Right renal cortex interstitium (tissue), 3 donors: ENCODE measurements around the gene TRPV6. TPM values are rescaled to one million over a fixed set of nuclear protein-coding genes. Genes with fewer than 3 reads are reported as not detected.

Experiments used
- DNase-seq, 3 donors: peaks; one replicate each; pipeline ENCODE4 v3.0.0-alpha.2; 2013; ENCODE audit warnings: low read depth in 3 of 3, low spot score in 2 of 3
- polyA plus RNA-seq, 3 donors: library from polyadenylated mRNA; unstranded; fragments of 120-200 nt; gene quantifications; one replicate each; pipeline ENCODE4 v1.2.1, GENCODE V29; 2013; ENCODE audit not compliant: insufficient read length in 3 of 3

Gene TRPV6
- polyA plus RNA-seq, 3 donors = 10.3 to 11.4 (median 10.4) TPM

DNA sequence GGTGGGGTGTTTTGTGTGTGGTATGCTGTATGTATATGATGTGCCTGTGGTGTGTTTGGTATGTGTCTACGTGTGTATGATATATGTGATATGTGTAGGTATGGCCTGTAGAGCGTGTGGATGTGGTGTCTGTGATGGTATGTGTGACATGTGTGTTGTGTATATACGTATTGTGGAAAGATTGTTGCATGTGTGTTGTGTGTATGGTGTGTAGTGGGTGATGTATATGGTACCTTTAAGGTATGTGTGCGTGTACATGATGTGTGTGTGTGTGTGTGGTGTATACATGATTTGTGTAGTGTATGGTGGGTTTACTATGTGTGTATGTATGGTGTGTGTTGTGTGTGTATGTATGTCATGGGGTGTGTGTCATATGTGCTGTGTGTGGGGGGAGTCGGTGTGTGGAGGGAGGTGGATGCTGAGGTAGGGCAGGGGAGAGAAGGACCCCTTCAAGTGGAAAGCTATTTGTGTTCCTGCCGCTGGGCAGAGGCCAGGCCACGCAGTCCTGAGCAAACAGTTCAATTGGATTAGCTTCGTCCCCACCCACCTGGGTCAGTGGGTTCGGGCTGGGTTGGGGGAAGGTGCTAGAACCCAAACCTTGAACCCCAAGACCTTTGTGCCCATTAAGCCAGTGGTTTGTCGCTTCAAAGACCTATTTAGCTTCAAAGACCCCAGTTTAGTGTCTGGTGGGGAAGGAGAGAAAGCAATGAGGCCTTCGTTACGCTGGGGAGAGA, 1.9 kb upstream of the TRPV6 start:
- no peak for DNase-seq

DNA sequence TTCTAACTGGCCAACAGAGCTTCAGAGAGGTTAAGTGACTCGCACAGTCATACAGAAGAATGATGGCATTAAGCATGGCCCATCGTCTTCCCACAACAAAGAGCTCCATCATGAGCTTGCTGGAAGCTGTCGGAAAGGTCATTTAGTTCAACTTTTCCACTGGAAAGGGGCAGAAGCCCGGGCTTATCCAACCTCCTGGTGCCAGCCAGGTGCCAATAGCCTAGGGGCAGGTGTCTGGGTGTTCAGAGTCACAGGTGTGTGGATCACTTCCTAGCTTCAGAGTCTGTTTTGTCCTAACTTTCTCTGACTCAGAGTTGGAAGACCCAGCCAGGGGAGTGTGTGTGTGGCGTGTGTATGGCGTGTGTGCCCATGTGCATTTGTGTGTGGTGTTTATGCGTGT, 1.3 kb upstream of the TRPV6 start:
- DNase-seq = no peak

DNA sequence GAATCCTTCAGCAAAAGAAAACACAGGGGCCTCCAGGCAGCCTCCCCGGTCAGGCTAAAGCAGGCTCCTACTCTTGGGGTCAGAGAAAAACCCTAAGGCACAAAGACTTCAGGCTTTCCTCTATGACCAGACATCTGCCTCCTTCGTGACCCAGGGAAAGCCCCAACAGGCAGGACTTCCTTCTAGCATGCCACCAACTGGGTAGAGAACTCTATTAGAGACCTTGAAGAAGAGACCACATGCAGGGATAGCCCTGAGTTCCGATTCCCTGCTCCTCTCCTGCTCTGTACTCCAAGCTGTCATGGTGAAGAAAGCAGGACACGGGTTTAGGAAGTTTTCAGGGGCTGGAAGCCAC, 1.3 kb downstream of the TRPV6 start:
- no peak for DNase-seq

DNA sequence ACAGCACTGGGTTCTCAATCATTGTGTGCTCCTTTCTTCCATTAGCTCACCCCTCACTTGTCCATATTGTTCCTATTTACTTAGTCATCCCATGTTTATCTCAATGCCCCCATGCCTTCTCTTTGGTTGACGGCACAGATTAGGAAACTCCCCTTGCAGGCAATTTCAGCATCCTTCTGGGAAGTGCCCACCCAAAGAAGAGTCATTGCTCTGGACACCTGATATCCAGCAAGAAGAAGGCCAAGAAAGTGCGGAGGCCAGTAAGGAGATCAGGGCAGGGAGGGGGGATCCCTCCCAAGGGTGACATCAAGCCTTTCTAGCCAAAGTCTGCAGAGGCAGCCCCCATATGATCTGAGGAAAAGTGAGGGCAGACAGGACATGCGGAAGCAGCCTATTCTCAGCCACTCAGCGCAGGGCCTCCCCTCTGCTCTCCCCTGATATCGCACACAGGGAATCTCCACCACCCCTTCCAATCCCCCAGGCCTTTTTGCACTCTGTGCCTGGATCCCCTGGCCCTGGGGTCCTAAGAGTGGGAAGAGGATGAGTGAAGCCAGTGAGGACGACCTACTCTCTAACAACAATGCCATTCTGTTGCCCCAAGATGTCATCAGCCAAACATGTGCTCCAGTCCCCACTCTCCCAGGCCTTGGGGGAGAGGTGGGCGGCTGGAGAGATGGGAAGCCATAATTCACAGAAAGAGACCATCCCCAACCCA, 1.8 kb downstream of the TRPV6 start:
- no peak for DNase-seq

DNA sequence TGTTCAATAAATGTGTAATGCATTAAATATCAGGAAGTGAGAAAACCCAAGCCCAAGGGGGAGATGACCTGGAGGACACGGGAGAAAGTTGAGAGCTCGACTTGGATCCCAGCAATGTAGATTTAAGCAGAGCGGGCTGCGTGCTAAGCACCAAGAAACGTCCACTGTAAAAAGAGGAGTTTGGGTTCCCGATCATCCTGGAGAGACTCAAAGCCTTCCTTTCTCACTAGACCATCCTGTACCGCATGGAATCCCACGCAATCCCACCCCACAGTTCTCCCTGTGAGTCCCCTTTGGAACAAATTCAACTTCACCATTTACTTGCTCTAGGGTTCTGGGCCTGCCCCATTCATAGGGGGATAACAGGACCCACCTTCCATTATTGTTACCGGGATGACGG, 2.4 kb downstream of the TRPV6 start:
- no peak for DNase-seq

DNA sequence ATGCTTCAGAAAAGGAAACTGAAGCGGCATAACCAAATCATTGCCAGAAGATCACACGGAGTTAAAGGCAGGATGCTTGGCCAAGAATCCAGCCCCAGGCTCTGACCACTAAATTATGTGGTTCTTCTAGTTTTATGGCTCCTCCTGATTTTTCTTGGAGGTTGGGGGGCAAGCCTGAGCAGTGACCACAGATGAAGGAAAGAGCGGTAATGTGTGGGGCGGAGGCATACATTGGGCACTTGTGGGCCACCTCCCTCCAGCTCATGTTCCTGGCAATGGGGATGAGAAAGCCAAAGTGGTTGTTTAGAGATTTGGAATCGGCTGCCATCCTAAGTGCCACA, 3.2 kb downstream of the TRPV6 start:
- DNase-seq = no peak

DNA sequence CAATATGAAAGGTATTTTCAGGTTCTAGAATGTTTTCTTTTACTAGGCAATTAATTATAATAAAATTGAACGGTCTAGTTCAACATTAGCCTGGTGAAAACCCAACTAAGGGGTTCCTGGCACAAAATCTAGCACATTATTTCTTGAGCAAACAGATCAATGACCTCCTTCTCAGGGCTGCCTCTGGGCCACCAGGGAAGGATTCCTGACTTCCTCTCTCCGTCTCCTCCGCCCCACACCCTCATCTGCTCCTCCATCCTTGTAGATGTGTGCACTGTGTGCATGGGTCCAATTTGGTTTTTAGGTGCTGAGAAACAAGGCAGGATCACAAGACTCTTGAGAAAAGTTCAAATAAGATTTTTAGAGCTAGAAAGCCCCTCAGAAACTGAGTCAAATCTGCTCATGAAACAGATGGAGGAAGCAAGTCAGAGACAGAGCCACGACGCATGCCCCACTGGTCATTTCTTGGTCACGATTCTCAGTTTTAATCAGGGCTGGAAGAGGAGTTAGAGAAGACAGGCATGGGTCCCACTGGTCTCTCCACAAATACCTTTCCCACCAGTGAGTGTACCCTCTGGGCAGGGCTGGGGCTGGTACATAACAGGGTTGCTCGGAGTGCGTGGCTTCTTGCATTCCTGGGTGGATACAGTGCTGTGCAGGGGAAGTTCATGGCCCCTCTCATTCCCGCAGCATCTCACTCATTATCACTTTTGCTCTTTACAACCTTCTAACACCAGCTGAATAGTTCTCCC, 3.8 kb downstream of the TRPV6 start:
- no peak for DNase-seq

DNA sequence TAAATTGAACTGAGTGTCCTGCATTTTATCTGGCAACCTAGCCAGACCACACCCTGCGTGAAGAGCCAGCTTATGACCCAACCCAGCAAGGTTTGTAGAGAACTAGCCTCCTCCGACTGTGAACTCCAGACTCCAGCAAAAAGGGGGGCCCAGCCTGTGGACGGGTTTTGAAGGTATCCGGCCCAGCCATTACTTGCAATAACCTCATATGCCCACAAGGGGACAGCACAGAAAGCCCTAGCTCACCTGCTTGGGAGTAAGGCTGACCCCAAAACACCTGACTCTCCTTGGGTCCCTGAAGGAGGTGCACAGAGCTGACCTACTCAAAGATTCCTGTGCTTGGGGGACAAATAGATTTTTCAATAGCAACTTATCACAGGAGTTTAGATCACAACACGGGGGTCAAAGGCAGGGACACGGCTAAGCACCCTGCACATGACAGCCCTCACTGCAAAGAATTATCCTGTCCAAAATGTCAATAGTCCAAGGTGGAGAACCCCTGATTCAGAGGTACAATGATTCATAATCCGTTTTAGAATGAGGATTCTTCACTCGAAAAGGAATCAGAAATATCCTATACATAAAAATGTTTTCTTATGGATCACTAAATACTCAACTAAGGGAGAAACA, 4.6 kb downstream of the TRPV6 start:
- no peak for DNase-seq

DNA sequence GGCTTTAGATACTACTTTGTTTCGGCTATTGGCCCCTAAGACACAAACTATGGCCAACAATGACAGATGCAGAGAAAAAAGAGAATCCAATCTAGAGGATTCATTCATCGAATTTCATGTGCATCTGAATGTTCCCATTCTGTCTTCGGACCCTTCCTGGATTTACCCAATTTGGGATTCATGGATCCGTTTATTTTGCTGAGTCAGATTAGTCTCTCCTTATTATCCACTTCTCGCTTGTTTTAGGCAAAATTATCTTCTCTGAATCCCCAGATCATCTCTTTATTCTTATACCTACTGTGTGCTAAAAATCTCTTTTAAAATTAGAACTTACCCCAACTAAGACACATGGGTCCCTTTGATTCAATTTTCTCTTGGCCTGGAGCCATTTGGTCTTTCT, 6.5 kb downstream of the TRPV6 start:
- DNase-seq = no peak

DNA sequence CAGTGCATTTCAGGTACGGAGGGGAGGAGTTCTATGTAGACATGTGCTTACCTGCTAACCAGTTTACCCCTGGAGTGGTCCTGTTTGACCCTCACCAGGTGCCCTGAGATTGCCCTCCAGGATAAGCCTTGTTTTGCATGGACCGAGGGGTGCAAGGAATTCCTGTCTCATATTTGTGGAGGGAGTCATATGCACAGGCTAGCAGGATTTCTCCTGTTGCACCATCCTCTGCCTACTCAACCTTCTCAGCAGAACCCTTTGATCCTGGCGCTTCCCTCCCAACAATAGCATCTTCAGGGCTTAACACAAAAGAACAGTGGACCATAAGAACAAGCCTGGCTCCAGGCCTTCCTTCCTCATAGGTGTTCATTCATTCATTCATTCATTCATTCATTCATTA, 7.2 kb downstream of the TRPV6 start:
- DNase-seq = no peak

DNA sequence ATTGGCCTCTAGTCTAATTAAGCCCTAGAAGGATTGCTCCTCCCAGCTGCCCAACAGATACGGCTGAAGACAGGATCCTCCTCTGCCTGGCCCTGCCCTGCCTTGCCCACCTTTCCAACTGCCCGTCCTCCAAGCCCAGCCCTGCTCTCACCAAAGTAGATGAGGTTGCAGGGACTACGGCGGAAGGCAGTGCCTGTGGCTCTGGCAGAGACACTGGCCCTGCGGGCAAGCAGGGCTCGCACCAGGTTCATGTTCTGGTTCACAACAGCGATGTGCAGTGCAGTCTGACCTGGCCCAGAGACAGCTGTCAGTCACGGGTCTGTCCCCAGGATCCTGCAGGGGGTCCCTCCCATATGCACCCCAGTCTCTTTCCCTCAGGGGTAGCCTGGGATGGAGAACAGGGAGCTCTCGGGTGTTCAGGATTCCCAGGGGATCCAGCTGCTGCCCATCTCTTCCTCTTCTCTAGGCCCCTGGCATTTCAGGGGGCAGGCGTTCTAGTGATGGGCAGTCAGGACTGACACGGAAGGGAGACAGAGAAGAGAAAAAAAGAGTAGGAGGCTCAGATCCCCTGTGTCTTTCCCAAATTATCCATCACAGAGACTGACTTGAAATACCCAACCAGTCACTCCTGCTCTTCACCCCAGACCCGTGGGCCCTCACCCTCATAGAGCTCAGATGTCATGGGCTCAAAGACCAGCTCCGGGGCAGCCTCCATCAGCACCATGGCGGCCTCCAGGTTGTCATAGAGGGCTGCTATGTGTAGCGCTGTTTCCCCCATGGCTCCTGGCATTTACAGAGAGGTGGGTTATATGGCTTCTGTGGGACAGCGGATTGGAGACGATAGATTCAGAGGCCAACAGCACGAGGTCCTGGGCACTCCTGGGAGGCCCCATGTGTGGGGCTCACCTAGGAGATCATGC, 8.3 kb downstream of the TRPV6 start:
- no peak for DNase-seq

DNA sequence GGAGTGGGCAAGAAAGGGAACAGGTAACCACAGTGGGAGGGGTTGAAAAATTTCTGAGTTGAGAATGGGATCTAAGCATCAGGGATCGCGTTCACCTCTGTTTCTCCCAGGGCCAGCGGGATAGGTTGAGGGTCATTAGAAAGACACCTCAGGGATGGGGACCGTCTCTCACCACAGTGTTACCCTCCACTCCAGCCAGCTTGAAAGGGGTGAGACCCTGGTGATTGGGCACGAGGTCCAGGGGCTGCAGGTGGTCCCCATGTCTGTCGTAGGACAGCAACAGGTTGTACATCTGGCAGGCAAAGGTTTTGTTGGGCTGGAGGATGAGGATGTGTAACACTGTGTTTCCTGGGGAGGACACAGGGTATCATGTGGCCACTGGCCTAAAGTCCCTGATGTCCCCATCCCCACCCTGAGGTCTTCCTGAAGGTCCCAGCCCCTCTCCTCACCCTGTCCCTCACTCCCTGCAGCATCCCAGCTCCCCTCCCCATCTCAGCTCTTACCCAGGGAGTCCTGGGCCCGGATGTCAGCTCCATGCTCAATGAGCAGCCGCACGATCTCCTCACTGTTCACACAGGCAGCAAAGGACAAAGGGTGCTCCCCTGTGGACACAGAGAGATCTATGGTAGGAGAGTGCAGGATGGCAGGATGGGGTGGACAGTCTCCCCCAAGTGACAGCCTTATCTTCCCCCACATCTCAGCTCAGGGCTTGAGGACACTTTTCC, 9.1 kb downstream of the TRPV6 start:
- no peak for DNase-seq

DNA sequence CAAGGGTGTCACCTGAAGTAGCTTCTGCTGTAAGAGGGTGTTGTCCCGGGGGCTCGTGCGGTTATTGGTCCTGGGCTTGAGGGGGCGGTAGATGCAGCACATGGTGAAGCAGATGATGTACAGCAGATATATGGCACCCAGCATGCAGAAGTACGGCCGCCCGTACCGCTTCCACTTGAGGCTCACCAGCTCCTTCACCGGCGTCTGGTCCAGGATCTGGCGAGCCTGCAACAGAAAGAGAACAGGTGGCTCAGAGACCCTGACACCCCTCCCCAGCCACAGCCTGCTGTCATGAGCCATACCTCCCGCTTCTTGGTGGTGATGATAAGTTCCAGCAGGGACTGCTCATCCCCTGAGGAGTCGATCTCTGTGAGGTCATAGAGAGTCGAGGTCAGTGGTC, 10.1 kb downstream of the TRPV6 start:
- DNase-seq = no peak

DNA sequence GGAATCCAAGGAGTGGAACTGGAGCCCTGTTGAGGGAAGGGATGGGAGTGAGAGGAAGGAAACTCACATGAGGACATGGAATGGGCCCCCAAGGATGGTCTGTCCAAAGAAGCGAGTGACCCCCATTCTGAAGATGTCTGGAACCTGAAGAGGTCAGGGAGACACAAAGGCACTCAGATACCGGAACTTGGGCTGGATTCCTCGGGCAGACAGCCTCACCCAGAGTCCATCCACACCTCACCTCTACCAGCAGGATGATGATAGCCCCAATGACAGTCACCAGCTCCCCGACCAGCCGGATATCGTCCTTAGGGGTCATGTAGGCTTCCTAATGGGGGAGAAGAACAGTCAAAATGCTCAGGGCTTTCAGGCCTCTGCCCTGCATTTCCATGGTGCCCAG, 10.7 kb downstream of the TRPV6 start:
- DNase-seq = no peak

DNA sequence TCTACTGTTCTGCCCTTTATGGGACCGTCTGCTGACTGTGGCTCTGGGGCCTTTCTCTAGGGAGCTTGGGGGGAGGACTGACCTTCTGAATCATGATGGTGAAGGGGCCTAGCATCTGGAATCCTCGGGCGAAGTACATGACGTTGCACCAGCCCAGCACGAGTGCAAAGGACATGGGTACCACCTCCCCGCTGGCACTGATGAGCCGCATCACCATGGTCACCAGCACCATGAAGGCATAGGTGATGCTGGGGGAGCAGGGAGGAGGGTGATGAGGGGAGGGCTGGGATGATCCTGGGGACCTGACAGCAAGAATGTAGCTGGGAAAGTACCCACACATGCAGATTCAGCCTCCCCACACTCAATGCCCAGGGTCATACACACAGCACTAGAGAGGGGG, 11.1 kb downstream of the TRPV6 start:
- DNase-seq = no peak

DNA sequence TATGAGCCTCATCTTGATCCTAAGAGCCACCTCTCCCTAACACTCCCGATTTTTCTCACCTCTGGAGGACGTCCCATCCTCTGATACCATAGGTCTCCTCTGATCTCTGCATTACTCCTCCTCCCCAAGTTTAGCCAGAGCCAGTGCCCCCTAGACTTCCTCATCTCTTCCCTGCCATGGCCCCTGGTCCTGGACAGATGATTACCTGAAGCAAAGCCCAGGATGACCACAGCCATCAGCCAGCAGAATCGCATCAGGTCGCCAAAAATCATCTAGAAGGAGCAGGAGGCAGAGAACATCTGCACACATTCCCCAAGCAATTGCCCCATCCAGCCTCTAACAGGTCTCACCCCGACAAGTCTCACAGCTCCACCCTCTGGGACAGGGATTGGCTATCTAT, 11.7 kb downstream of the TRPV6 start:
- no peak for DNase-seq

DNA sequence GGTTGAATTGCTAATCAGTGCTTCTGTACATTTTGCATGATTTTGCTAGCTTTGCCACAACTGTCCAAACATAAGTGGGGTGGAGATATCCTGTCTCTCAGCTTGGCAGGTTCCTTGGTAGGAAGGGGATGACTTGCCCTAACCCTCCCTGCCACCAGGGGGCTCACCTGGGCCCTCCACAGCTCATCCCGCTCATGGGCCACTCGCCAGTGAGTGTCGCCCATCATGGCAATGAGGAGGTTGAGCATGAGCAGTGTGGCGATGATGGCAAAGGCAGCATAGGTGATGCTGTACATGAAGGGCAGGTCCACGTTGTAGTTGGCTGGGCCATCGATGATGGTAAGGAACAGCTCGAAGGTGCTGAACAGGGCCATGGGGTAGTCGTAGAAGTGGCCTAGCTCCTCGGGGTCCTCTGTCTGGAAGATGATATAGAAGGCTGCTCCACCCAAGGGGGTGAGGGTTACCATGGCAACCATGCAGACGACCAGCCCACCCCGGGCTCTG, 12.2 kb downstream of the TRPV6 start:
- no peak for DNase-seq

DNA sequence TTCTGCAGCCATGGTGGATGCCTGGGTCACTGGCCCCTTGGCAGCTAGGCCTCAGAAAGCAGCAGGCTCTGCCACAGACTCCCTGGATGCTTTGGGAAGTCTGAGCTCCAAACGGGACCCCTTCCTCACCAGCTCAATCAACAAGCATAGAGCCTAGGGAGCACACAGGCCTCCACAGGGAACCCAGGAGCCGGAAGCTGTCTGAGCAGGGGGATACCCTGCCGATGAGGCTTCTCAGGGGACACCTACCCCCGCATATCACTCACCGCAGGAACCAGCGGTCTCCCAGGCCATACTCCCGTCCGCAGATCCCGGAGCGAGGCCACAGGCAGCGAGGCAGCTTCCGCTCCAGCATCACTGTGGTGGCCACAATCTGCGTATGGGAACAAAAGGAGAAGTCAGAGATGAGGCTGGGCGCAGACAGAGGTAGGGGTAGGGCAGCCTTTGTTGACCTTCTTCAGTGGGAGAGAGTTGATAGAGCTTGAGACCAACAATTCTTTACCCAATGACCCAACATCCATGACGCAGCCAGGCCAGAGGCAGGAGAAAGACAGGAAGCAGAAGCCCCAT, 13.4 kb downstream of the TRPV6 start:
- DNase-seq = no peak
